ENCODE data around the gene SASS6.

The SASS6 gene

GRCh38 chr1:100132566-100133477, at the start of gene SASS6, which contains the start of gene TRMT13:
TSS of gene SASS6 (minus strand) at chr1:100132930. CDS start at chr1:100132814, 116 bp downstream.
TSS of gene TRMT13 (plus strand) at chr1:100133163. CDS start at chr1:100133169, 6 bp downstream.
- CTCF ChIA-PET: interaction anchor here (1.6 kb wide), 1 partner anchor 327 kb away, joined by 8 read pairs; no protein-coding TSS in a partner anchor
- no peaks in the 10 kb centered on the region for H3K27me3 Mint-ChIP-seq
- H3K36me3 Mint-ChIP-seq: peaks cover 21% of the 10 kb centered on the region
- H3K27ac Mint-ChIP-seq: peak within 1 kb of the TSS; percentile 95
- no peaks in the 10 kb centered on the region for H3K9me3 Mint-ChIP-seq
- H3K4me3 Mint-ChIP-seq: peak within 1 kb of the TSS; percentile 98
- DNase-seq: peak; percentile 97
- H3K4me1 Mint-ChIP-seq: peaks cover 58% of the 10 kb centered on the region

- CTCF ChIA-PET: no interaction called here
- no peak within 1 kb of the TSS for H3K27ac Mint-ChIP-seq
- H3K36me3 Mint-ChIP-seq: no peaks in the 10 kb centered on the region
- no peak within 1 kb of the TSS for H3K4me3 Mint-ChIP-seq
- H3K4me1 Mint-ChIP-seq: no peaks in the 10 kb centered on the region
- DNase-seq: no peak
- H3K27me3 Mint-ChIP-seq: no peaks in the 10 kb centered on the region
- no peaks in the 10 kb centered on the region for H3K9me3 Mint-ChIP-seq
Observed at GRCh38 chr1:100178091-100178490, 45.4 kb upstream of the SASS6 start, which contains the start of gene LRRC39. TSS of gene LRRC39 (minus strand) at chr1:100178256. CDS start at chr1:100168516, 9,740 bp downstream.

- Mint-ChIP-seq H3K4me3 (no peak overlapping the region), H3K27me3 (no peaks in the 10 kb centered on the region), H3K9me3 (no peaks in the 10 kb centered on the region), H3K4me1 (no peaks in the 10 kb centered on the region), H3K36me3 (no peaks in the 10 kb centered on the region), H3K27ac (no peak overlapping the region)
- no peak for DNase-seq
- CTCF ChIA-PET: no interaction called here
Observed at GRCh38 chr1:100177295-100178041, 44.7 kb upstream of the SASS6 start.

- Mint-ChIP-seq H3K4me3 (no peak overlapping the region), H3K27me3 (peaks cover 7% of the 10 kb centered on the region)
- CTCF ChIA-PET: no interaction called here
Observed at GRCh38 chr1:100168051-100168450, 35.3 kb upstream of the SASS6 start.

DNA sequence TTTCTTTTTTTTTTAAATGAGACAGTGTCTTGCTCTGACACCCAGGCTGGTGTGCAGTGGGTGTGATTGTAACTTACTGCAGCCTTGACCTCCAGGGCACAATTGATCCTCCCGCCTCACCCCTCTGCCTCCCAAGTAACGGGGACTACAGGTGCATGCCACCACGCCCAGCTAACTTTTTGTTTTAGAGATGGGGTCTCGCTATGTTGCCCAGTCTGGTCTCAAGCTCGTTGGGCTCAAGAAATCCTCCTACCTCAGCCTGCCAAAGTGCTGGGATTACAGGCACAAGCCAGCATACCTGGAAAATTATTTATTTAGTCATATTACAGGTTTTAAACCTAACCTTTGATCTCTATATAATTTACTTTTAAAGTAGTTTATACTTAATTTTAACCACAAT, 32.0 kb upstream of the SASS6 start:
- Mint-ChIP-seq H3K36me3 (no peaks in the 10 kb centered on the region), H3K9me3 (no peaks in the 10 kb centered on the region), H3K4me1 (no peaks in the 10 kb centered on the region), H3K27ac (no peak overlapping the region), H3K4me3 (no peak overlapping the region), H3K27me3 (peaks cover 4% of the 10 kb centered on the region)
- DNase-seq: no peak
- CTCF ChIA-PET: no interaction called here

More at GRCh38 chr1:100168051-100168450, 35.3 kb upstream of the SASS6 start:
- H3K27ac Mint-ChIP-seq: no peak overlapping the region
- no peaks in the 10 kb centered on the region for H3K9me3 Mint-ChIP-seq
- no peaks in the 10 kb centered on the region for H3K4me1 Mint-ChIP-seq
- no peak for DNase-seq
- no peaks in the 10 kb centered on the region for H3K36me3 Mint-ChIP-seq

- no peaks in the 10 kb centered on the region for H3K9me3 Mint-ChIP-seq
- CTCF ChIA-PET: interaction anchor here (0.8 kb wide), 1 partner anchor 124 kb away, joined by 3 read pairs; no protein-coding TSS in a partner anchor
- DNase-seq: no peak
Observed at GRCh38 chr1:100164216-100164615, 31.5 kb upstream of the SASS6 start.

DNA sequence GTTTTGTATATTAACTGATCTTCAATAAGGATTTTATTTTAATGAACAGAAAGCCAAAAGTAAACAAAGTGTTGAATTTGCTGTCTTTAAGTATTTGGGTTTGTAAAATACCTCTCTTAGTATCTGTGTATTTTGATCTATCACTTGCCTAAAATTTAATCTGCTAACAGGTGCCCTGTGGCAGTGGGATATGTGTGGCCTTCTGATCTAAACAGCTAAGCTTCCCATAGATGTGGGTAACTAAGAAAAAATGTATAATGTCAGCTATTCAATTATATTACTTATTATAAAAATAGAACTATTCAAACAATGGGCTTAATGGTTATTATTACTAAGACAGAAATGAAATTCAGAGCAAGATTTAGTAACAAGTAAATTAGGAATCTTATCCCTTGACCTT, 30.2 kb upstream of the SASS6 start:
- Mint-ChIP-seq H3K27me3 (peaks cover 4% of the 10 kb centered on the region), H3K27ac (no peak overlapping the region), H3K9me3 (no peaks in the 10 kb centered on the region), H3K36me3 (no peaks in the 10 kb centered on the region), H3K4me1 (no peaks in the 10 kb centered on the region), H3K4me3 (no peak overlapping the region)
- CTCF ChIA-PET: interaction anchor here (0.7 kb wide), 1 partner anchor 20 kb away, joined by 3 read pairs; no protein-coding TSS in a partner anchor
- DNase-seq: no peak

More at GRCh38 chr1:100164216-100164615, 31.5 kb upstream of the SASS6 start:
- H3K36me3 Mint-ChIP-seq: no peaks in the 10 kb centered on the region
- no peak overlapping the region for H3K4me3 Mint-ChIP-seq
- H3K27ac Mint-ChIP-seq: no peak overlapping the region
- no peaks in the 10 kb centered on the region for H3K4me1 Mint-ChIP-seq
- H3K27me3 Mint-ChIP-seq: peaks cover 4% of the 10 kb centered on the region

DNA sequence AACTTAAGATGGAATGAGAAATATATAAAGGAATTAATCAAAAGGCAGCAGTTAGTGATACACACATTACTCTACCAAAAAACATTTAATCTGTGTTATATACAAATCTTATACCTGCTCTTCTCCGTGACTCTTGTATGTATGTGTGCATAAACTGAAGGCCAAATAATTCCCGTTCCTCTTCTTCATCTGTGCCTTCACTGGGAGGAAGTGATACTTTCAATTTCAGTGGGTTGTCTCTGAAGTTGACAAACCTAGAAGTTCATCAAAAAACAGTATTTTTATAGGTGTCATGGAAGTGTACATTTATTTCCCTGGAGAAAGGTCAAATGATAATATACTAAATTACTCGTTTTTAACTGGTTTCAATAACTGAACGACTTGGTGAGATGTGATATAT, 19.5 kb upstream of the SASS6 start:
- Mint-ChIP-seq H3K4me3 (no peak overlapping the region), H3K36me3 (peaks cover 8% of the 10 kb centered on the region), H3K27ac (no peak overlapping the region), H3K4me1 (peaks cover 6% of the 10 kb centered on the region), H3K27me3 (no peaks in the 10 kb centered on the region), H3K9me3 (no peaks in the 10 kb centered on the region)
- DNase-seq: no peak
- CTCF ChIA-PET: no interaction called here

DNA sequence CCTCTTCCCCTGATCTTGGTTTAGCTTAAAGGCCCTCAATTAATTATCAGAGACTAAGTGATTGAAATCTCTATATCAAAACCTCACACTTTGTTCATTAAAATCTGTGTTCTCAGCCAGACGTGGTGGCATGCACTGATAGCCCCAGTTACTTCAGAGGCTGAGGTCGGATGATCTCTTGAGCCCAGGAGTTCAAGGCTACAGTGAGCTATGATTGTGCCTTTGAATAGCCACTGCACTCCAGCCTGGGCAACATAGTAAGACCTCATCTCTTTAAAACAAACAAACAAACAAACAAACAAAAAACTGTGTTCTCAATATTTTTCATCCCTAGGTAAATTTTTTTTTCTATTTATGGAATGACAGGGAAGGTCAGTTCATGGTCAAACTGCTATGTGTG, 18.9 kb upstream of the SASS6 start:
- no peak for DNase-seq
- Mint-ChIP-seq H3K9me3 (no peaks in the 10 kb centered on the region), H3K27ac (no peak overlapping the region), H3K4me1 (peaks cover 6% of the 10 kb centered on the region), H3K27me3 (no peaks in the 10 kb centered on the region), H3K36me3 (peaks cover 8% of the 10 kb centered on the region), H3K4me3 (no peak overlapping the region)
- CTCF ChIA-PET: no interaction called here

DNA sequence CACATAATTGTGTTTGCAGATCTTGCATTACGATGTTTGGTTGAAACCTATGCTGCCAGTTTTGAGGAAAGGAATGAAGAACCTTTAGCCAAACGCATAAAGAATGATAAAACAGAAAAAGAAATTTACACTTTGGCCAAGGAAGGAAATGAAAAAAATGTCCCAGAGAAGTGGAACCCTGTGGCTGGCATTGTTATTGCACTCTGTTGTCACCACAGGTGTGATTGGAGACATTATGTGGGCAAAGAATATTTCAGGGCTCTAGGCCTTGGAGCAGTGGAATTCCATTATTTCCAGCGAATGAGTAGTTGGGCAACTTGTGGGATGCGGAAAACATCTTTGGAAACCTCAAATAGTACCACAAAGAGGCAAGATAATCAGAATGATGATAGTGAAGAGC, 15.1 kb upstream of the SASS6 start:
- Mint-ChIP-seq H3K4me1 (peaks cover 6% of the 10 kb centered on the region), H3K27ac (no peak overlapping the region), H3K27me3 (no peaks in the 10 kb centered on the region), H3K4me3 (no peak overlapping the region), H3K9me3 (no peaks in the 10 kb centered on the region), H3K36me3 (peaks cover 28% of the 10 kb centered on the region)
- no peak for DNase-seq
- CTCF ChIA-PET: no interaction called here

DNA sequence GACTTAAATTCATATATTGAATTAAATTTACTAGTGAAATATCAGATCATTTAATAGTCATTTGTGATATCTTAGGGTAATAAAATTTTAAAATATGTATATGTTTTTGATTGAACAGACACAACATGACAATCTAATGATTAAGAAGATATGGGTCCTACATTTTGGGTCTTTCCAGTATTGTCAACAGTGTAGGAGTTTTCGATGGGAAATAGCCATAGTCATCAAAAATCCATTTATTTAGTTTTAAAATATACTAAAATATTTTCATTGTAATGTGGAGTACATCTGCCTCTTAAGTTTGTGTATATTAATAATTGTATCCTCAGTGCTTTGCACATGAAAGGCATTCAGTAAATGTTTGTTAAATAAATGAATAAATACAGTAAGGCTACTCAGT, 14.2 kb upstream of the SASS6 start:
- DNase-seq: no peak
- Mint-ChIP-seq H3K4me3 (no peak overlapping the region), H3K9me3 (no peaks in the 10 kb centered on the region), H3K4me1 (peaks cover under 1% of the 10 kb centered on the region), H3K27ac (no peak overlapping the region), H3K36me3 (peaks cover 35% of the 10 kb centered on the region), H3K27me3 (no peaks in the 10 kb centered on the region)
- CTCF ChIA-PET: no interaction called here

GRCh38 chr1:100145116-100145515, 12.4 kb upstream of the SASS6 start:
- CTCF ChIA-PET: interaction anchor here (0.6 to 0.7 kb wide), 2 partner anchors 11 to 150 kb away, joined by 3 to 6 read pairs; no protein-coding TSS in a partner anchor

GRCh38 chr1:100142343-100142742, 9.6 kb upstream of the SASS6 start:
- CTCF ChIA-PET: no interaction called here
- H3K4me1 Mint-ChIP-seq: no peaks in the 10 kb centered on the region
- H3K4me3 Mint-ChIP-seq: no peak overlapping the region
- H3K36me3 Mint-ChIP-seq: peaks cover 54% of the 10 kb centered on the region
- H3K9me3 Mint-ChIP-seq: no peaks in the 10 kb centered on the region
- H3K27ac Mint-ChIP-seq: no peak overlapping the region
- DNase-seq: no peak
- H3K27me3 Mint-ChIP-seq: no peaks in the 10 kb centered on the region

More at GRCh38 chr1:100145116-100145515, 12.4 kb upstream of the SASS6 start:
- no peak overlapping the region for H3K27ac Mint-ChIP-seq
- H3K4me1 Mint-ChIP-seq: no peaks in the 10 kb centered on the region
- no peaks in the 10 kb centered on the region for H3K9me3 Mint-ChIP-seq
- peaks cover 44% of the 10 kb centered on the region for H3K36me3 Mint-ChIP-seq
- no peaks in the 10 kb centered on the region for H3K27me3 Mint-ChIP-seq
- no peak for DNase-seq
- no peak overlapping the region for H3K4me3 Mint-ChIP-seq

DNA sequence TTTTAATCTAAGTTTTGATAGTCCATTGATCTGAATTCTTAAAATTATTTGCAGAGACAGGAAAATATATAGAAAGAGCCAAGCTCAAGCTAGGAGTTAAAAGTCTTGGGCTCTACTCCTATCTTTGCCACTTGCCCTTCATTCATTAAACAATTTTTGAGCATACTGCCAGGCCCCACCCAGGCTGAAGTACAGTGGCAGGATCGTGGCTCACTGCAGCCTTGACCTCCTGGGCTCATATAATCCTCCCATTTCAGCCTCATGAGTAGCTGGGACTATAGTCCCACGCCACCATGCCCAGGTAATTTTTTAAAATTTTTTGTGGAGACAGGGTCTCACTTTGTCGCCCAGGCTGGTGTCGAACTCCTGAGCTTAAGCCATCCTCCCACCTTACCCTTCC, 8.5 kb upstream of the SASS6 start:
- Mint-ChIP-seq H3K4me3 (no peak overlapping the region), H3K9me3 (no peaks in the 10 kb centered on the region), H3K4me1 (no peaks in the 10 kb centered on the region), H3K36me3 (peaks cover 53% of the 10 kb centered on the region), H3K27ac (no peak overlapping the region), H3K27me3 (no peaks in the 10 kb centered on the region)
- CTCF ChIA-PET: no interaction called here
- DNase-seq: no peak
